ENCODE results near the gene CD244.

DNA sequence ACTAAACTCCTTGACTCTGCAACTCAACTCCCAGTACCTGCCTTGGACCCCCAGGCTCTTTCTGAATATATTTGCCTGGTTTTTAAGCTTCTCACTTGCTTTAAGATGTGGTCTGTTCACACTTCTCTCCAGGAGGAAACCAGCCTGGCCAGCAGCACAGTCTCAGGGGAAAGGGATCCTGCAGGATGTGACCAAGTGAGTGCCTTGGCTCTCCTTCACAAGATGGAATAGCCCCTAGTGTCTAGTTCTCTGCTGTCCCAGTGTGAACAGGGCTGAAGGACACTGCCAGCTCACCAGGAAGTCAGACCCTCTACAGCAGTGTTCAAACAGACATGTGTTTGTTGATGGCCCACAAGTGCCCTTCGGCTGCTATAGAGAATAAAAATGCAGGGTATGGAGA is 32.9 kb downstream of the CD244 start:
- no peak for TF ChIP-seq CTCF (IDR thresholded peaks at IDR 0.05)
- no peak for TF ChIP-seq POLR2AphosphoS5 (IDR thresholded peaks at IDR 0.05; ENCODE audit: insufficient read depth in 1 of 2, low read depth in 1 of 2)
- no peak for TF ChIP-seq POLR2A (IDR thresholded peaks at IDR 0.05)
